CD4-positive, alpha-beta T cell treated with Interleukin-1 beta for 1 hour (primary cell): ENCODE data around the gene SND1.
A peak's percentile ranks its signal among the peaks of the same experiment; 100 is the strongest.

Source experiments
- DNase-seq, 2 donors: peaks; one replicate each; pipeline ENCODE4 v3.0.0-alpha.2; 2020 to 2022

SND1 gene

DNA sequence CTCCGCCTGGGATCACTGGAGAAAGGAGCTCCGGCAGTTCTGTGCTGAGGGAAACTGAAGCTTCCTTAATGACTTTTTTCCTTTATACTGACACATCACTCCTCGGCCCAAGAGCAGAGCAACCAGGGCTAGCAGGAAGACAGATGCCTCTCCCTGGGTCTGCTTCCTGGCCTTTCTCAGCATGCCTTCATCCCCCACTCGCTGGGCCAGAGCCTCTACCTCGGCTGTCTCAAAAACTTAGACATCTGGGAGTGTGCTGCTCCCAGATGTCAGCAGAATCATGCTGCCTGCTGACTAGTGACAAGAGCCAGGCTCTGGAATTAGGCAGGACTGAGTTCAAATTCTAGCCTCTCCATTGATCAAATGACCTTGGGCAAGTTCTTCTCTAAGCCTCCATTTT, 403.6 kb downstream of the SND1 start:
- DNase-seq: no peak

DNA sequence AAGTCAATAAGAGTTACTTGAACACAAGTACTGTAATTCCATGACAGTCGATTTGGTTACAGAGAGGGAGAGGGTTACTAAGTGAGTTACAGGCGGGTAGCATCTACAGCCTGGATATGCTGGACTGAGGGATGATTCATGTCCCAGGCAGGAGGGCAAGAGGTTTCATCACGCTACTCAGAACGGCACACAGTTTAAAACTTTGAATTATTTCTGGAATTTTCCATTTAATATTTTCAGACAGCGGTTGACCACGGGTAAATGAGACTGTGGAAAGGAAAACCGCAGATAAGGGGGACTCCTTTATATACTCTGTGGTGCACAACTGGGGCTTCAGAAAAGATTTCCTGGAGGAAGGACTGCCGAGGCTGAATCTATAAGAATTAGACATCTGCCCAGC, 404.9 kb downstream of the SND1 start:
- no peak for DNase-seq

DNA sequence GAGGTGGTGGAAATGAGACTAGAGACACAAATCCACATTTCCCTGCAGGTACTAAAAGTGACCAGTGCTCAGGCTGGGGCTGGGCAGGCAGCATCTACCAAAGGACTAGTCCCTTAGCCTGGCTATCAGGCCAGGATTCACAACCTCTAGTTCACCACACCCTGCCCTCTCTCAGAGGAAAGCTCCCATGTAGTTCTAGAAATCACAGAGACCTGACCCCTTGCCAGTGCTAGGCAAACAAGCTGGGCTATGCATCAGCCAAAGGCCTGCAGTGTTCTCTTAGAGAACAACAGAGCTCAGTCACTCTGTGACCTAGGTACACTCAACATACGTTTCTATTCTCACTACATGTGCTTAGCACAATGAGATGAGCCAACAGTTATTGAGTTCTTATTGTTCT, 405.9 kb downstream of the SND1 start:
- no peak for DNase-seq

DNA sequence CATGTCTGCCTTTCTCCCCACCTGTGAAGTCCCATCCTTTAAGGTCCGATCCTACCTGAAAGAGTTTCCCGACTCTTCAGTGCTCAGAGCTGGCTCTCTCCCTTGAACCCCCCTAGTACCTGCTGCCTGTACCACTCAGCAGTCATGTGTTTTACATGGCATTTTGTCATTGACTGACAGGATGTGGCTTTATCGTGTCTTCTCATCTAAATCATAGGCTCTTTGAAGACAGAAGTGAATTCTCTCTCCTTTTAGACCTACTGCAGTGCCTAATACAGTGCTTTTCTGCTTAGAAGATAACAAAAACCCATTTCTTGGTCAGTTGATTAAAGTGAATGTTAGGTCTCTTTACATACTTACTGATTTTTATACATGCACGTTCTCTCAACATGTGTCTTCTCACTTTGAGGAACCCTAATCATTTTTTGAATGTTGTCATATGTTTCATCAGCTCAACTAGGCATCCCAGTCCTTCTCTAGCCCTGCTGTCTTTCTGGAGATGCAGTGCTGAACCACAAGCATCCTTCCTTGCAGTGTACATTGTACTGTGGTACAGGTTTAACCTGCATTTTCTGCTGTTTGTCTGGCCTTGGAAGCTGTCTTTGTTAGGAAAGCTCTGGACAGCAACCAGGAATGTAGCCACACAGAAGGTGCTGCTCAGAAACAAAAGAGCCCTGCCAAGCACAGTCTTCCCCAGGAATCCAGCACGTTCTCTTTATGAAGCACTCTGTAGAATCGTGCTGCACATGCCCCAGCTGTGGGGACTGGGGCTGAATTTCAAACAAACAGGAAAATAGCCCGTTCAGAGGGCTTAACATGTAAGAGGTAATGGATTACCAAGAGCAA, 407.4 kb downstream of the SND1 start:
- peak in 1 of 2 donors; percentile 39 for DNase-seq

DNA sequence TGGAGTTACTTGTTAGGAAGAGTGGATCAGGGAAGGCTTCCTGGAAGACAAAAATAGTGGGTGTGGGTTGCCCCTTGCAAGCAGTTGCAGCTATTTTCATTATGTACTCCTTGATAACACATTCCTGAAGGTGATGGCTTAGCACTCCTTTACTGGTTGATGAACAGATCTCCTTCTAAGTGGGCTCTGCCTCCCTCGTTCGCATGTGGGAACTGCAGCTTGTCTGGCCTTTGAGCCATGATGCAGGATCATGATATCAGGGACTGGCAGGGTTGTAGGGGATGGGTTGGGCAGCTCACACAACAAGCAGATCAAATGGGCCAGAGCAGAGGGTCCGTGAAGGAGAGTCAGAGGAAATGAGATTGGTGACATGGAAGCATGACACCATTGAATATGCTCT, 408.0 kb downstream of the SND1 start:
- no peak for DNase-seq

GRCh38 chr7:128063088-128063487, 411.1 kb downstream of the SND1 start:
- DNase-seq: no peak

GRCh38 chr7:128065872-128066271, 413.9 kb downstream of the SND1 start:
- no peak for DNase-seq

DNA sequence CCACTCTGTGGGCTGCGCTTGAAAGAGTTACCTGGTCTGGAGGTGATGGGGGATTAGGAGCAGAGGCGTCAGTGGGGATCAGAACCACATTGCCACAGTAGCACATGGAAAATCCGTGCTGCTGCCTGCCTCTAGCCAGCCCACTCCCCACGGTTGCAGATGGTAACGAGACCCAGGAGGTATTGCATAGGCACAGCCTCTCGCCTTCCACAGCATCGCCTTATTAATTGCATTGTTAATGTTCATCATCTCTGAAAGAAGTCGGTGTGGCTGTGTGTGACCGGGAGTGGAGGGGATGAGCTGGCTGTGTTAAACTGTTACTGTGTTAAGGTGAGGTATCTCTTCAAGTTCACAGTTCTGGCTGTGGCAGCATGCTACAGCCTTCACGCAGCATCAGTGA, 414.4 kb downstream of the SND1 start:
- no peak for DNase-seq

DNA sequence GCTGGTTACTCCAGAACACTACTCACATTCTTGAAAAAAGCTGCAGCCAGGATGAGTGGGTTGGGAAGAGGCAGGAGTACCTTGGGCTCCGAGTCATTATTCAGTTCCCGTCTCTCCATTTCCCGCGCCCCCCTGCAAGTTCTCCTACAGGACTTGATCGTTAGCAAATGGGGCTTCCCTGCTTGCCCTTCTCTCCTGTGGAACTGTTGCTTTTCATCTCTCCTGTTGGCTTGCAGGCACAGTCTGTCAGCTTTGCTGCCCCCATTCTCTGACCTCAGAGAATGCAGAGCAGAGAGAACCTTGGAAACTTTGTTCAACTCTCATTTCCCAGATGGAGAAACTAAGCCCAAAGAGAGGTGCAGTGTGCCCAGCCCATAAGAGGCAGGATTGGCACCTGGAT, 414.9 kb downstream of the SND1 start:
- no peak for DNase-seq

- DNase-seq: no peak
Observed at GRCh38 chr7:128067983-128068382, 416.0 kb downstream of the SND1 start.

DNA sequence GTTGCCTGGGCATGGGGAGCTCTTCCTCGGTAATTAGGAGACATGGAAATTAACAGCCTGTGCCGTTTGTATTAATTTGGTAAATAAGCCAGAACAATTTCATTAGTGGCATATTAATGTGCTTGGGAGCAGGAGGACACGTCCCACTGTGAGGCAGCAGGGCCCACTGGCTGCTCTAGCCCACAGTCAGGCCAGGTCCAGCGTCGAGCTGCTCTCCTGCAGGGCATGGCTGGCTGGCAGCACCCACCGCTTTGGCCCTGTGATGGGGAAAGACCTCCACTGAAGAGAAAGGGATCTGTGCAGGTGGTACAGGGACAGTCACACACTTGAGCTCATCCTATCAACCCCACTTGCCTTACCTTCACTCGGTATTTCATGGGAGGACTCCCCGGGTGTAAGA, 416.8 kb downstream of the SND1 start:
- DNase-seq: no peak

DNA sequence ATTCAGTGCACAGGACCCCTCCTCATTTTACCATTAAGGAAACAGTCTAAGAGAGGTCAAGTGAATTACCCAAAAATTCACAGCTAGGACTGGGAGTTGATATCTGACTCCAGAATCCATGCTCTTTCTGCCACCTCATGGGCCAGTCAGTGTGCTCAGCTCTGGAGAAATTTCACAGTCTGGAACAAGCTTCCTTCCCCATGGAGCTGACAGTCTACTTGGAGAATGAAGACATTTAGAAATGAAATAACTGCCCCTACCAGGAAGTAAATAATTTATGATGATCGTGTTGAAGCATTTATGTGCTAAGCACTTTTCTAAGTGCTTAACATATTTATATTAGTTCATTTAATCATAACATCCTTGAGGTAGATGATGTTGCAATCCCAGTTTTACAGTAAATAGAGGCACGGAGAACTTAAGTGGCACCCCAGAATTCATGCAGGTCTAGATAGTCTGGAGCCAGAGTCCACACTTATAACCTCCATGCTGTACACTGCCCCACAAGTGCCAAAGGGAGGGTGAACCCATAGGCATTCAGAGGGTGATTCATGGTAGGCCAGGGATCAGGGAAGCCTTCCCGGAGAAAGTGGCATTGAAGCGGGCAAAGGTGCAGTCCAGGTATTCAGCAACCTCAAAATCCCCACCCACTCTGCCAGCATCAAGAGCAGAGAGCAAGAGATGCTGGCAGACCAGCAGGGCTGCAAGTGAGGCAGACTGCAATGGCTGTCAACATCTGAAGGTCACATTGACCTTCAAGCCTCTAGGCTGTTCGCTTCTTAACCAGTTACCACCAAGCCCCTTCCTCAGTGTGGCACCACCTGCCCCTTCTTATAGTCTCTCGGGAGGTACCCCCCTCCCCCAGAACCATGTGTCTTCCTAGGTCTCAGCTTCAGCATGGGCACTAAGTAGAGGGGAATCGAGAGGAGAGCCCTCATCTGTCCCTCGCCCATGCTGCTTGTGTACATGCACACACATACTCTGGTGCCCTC, 417.7 kb downstream of the SND1 start:
- no peak for DNase-seq

- no peak for DNase-seq
Observed at GRCh38 chr7:128071376-128071775, 419.4 kb downstream of the SND1 start.

GRCh38 chr7:128071801-128072200, 419.8 kb downstream of the SND1 start:
- DNase-seq: no peak

GRCh38 chr7:128073671-128074310, 421.8 kb downstream of the SND1 start:
- DNase-seq: no peak

DNA sequence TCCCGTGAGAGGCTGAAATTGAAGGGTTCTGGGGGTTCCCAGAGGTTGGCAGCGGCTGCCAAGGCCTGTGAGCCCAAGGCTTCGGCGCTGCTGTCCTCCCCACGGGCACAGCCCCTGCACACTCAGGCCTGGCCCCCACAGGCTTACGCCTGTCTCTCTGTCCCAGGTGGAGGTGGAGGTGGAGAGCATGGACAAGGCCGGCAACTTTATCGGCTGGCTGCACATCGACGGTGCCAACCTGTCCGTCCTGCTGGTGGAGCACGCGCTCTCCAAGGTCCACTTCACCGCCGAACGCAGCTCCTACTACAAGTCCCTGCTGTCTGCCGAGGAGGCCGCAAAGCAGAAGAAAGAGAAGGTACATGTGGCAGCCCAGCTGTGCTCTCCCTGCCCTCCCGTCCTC, 422.3 kb downstream of the SND1 start:
- no peak for DNase-seq

DNA sequence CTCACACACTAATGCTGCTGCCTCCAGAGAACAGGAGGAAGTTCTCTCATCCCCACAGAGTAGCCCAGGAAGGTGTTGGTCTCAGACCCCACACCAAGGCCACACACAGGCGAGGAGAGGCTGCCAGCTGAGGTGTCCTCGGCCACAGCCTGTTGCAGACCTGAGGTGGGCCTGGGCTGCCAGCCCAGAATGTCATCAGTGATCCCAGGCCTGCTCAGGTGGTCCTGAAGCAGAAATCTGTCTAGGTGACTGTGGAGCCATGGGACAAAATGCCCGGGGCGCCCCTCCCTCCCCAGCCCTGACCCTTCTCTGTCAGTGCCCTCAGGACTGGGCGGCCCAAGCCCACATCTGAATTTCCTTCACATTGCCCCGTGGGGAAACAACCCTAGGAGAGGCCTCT, 422.7 kb downstream of the SND1 start:
- DNase-seq: no peak

GRCh38 chr7:128075242-128076095, 423.5 kb downstream of the SND1 start:
- DNase-seq: no peak

DNA sequence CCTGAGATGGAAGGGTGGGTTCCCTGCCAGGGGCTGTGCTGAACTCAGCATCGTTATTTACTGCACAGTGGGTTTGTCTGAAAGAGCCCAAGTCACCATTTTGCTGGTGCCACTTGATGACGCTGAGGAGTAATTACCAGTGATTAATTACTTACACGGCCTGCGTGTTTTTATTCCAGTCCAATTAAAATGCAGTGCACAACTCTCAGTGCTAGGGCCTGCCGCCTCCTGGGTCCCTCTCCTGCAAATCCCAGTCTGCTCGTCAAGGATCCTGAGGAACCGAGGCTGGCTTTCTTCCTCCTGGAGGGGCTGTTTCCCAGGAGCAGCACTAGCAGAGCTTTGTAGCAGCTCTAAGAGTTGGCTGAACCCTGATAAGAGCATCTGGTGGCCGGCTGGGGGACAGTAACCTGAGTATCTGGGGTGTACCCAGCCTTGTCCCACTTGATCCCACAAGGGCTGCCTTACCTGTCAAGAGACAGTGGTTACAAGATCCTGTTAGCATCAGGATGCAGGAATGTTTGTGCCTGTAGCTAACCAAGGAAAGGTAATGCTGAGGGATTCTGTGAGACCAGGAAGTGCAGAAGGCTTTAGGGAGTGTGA, 424.3 kb downstream of the SND1 start:
- DNase-seq: no peak

DNA sequence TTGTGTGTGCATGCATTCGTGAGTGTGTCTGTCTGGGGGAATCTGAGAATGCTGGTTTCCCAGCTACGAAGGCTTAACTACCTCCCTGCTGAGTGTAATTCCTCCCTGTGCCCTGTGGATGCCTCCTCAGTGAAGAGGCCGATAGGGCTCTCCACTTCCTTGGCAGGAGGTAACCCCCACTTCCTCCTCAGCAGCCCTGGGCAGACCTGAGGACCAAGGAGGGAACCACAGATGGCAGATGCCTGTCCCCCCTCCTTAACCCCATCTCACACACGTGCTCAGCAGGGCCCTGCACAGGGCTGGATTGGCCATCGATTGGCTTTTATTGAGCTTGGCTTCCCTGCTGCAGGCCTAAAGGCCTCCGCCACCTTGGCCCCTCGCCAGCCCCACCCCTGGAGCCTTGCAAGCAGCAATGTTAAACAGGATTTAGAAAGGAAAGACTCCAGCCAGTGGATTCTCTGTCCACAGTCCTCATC, 424.8 kb downstream of the SND1 start:
- no peak for DNase-seq

GRCh38 chr7:128078309-128078708, 426.3 kb downstream of the SND1 start:
- no peak for DNase-seq

DNA sequence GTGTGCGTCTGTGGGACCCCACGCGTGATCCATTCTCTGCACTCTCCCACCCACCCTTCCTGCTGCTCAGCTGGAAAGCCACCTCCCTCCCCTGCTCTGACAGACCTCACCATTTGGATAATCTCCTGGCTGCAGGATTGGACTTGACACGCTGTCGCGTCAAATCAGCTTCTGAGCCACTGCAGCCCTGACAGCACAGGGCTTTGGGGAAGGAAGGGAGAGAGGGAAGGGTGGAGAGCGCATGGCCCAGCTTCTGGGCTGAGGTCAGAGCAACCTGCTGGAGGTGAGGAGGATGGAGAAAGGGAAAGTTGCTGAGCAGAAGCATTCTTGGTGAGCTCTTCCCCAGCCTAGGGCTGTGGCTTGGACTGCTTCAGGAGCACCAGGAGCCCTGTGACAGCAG, 428.2 kb downstream of the SND1 start:
- DNase-seq: no peak
